GM19468 (cell line): ENCODE measurements around the gene BTBD6.

Experiments used
- ATAC-seq: cut with Tn5 transposase; IDR thresholded peaks from one replicate; pipeline ENCODE4 v1.9.1; 2021; ENCODE audit warnings: mild to moderate bottlenecking, moderate library complexity, moderate number of reproducible peaks; ENCODE audit not compliant: unreplicated experiment; ENCODE audit errors: extremely low read depth

The BTBD6 gene

DNA sequence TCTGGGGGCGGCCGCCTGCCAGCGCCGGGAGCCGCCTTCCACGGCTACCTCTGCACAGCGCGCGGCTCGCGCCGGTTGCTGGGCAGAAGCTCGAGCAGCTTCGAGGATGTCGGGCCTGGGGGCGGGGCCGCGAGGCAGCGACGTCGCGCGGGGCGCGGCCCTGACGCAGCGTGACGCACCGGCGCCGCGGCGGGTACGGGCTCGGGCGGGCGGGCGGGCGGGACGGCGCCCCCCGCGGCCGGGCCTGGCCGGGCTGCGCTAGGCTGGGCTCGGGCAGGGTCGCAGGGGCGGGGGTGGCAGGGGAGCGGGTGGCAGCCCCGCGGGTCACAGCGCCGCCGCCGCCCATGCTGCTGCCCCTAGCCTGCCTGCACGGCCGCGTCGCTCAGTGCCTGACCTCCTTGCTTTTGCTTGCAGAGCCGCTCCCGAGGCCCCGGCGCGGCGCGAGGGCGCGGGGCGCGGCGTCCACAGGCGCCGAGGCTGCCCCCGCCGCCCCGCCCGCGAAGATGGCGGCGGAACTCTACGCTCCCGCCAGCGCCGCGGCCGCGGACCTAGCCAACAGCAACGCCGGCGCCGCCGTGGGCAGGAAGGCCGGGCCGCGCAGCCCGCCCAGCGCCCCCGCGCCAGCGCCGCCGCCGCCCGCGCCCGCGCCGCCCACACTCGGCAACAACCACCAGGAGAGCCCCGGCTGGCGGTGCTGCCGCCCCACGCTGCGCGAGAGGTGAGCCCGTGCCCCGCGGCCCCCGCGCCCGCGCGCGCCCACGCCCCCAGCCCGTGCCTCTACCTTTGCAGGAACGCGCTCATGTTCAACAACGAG, at the start of gene BTBD6:
BTBD6 (plus strand) TSS at position 166 of the 814 bp plus-strand sequence; CDS start at position 345, 179 bp downstream.
- peak; percentile 89 for ATAC-seq

DNA sequence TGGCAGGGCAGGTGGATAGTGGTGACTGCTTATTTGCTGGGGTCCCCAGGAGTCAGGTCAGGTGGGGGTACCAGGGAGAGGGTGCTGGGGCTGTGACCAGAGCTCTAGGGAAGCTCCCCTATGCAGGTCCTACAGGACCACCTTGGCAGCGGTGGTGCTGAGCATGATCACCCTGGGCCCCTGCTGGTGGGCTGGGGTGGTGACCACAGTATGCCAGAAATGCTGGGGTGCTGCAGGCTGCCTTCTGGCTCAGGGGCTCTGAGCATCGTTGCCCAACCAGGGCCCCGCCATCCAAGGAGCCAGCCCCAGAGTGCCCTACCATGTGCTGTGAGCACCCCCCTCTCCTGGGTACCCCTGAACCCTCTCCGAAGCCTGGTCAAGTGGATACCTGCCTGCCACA, 49.7 kb upstream of the BTBD6 start:
- ATAC-seq: no peak

- no peak for ATAC-seq
Measured at GRCh38 chr14:105199093-105199492, 49.2 kb upstream of the BTBD6 start.

DNA sequence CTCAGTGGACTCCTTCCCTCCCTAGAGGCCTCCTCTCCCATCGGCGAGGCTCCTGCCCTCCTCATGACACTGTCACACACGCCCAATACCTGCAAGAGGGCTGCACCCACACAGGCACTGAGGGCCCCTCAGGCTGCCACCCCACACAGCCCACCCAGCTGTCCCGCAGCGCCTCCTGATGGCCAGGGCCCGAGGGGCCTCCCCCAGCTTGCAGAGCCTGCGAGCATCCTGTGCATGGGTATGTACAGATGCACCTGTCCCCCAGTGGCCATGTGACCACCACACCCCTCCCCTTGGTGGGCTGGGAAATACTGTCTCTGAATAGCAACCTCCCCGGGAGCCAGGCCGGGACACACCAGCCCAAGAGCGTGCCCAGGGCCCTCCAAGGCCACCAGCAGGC, 48.3 kb upstream of the BTBD6 start:
- ATAC-seq: no peak

DNA sequence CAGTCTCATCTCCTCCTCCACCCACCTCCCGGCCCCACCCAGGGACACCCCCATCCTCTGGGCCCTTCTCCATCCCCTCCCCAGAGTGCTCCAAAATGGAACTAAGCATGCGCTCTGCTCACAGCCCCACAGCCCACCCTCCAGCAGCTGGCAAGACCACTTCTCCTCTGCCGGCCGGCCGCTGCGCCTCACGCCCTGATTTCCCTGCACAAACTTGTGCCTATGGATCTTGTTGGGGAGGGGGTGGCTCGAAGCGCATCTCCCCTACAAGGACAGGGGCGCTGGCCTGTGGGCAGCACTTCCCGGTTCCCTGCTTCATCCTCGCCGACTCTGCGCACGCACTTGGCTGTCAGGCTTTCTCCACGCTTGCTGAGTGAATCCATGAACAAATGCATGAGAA, 47.7 kb upstream of the BTBD6 start:
- ATAC-seq: no peak

GRCh38 chr14:105201156-105201924, 47.0 kb upstream of the BTBD6 start:
- no peak for ATAC-seq

DNA sequence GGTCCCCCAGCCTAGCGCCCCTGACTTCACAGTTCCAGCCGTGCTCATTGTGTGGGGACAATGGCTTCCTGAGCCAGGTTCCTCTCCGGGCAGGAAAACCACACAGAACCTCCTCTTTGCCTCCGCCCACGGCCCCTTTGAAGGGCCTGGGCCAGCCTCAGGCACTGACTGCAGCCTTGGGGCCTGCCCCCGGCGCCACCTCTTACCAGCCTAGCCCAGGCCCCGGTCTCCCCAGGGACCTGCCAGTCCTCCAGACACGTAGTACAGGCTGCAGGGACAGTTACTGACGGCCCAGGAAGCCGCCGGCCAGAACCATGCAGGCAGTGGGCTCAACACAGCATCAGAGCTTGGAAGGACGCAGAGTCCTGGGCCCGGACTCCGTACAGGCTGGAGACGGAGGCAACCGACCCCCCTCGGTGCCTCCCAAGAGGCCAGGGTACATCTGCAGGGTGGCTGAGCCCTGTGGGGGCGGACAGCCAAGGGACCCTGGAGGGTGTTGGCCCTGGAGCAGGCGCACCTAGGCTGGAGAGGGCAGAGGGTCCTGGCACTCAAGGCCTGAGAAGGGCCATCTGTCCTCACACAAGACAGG, 46.3 kb upstream of the BTBD6 start:
- no peak for ATAC-seq

- ATAC-seq: no peak
Measured at GRCh38 chr14:105203057-105203531, 45.2 kb upstream of the BTBD6 start.

- ATAC-seq: no peak
Measured at GRCh38 chr14:105203701-105204100, 44.6 kb upstream of the BTBD6 start.

DNA sequence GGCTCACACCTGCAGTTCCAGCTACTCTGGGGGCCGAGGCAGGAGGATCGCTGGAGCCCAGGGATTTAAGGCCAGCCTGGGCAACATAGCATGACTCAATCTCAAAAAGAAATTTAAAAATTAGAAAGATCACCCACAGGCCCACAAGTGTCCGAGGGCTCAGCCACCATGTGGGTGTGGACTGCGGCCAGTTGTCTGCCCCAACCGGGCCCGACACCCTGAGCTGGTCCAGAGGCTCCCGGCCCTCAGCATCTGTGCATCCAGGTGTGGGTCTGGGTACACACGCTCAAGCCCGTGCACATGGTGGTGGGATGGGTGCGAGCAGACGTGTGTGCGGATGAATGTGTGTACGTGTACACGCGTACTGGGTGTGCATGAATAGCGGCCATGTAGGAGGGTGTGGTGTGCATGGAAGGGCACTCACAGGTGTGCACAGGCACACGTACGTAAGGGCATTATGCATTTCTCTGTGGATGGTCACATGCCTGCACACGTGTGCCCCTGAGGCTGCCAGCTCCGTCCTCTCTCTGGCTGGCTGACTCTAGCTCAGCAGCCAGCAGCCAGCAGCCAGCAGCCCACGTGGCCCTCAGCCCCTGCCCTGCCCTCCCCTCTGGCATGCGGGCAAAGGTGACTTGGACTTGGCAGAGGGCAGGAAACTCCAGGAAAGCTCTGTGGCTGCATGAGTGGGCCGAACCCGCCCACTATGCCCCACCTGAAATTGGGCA, 44.0 kb upstream of the BTBD6 start:
- ATAC-seq: no peak

GRCh38 chr14:105204931-105205672, 43.2 kb upstream of the BTBD6 start:
- ATAC-seq: no peak

DNA sequence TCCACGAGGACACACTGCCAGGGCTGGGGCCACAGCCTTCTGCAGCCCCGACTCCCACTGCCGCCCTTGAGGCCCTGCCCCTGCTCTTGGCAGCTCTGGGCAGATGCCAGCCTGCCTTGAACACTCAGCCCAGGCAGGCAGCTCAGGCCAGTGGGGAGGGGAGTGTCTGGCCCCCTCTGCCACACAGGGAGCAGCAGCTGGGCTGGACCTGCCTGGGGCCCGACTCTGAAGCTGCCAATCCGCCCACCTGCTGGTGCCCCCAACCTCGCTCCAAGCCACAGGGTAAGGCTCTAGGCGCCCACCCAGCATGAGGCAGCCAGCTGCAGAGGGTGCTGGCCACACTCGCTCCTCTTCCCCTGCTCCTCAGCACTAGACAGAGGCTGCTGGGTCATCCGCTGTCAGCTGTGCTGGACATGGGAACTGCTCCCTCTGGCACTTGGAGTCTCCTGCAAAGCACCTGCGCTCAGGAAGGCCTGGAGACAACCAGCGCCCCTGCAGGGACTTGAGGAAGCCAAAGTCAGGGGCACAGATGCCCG, 42.6 kb upstream of the BTBD6 start:
- ATAC-seq: no peak

DNA sequence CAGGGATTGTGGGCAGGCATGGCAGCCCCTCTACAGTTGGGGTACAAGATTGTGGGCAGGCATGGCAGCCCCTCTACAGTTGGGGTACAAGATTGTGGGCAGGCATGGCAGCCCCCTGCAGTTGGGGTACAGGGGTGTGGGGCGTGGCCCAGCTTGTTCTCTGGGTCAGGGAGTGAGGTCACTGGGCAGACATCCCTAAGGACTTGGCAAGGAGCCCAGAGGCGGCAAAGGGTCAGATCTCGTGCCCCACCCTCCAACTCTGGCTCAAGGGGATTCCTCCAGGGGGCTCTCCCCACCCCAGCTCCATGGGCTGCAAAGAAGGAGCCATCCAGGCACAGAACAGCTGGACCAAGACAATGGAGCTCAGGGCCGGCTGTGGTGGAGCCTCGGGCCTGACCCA, 41.5 kb upstream of the BTBD6 start:
- no peak for ATAC-seq

DNA sequence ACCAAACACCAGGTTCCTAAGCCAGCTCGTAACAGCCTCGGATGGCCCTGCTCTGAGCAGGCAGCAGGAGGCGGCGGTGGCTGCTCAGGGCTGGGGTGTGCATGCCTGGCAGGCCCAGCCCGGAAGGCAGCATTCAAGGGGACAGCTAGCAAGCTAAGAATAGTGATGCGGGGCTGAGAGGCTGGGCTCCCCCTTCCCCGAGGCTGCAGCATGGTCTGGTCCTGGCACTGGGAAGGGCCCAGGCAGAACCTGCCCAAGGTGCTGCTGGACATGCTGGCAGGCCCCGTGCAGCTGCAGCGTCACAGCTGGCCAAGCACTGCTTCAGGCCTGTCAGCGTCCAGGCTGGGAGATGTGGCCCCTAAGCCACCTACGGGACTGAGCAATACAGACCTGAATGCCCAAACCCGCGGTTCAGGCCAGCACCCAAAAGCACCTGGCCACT, 40.9 kb upstream of the BTBD6 start:
- ATAC-seq: no peak

GRCh38 chr14:105207996-105208737, 40.2 kb upstream of the BTBD6 start:
- no peak for ATAC-seq

DNA sequence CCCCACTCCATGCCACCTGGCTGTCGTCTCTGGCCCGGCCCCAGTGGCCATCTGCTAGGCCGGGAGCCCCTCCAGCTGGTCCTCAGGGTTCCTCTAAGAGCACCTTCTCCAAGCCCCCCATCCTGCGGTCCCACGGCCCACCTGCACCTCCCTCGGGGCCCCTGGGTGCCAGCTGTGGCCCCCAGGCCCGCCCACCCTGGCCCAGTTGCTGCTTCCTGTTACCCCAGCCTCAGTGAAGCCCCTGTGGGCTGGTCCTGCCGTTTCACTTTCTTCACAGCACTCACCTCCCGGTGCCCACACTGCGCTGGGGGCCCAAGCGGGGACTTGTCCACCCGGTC, 39.6 kb upstream of the BTBD6 start:
- ATAC-seq: no peak

- no peak for ATAC-seq
Measured at GRCh38 chr14:105209091-105209490, 39.2 kb upstream of the BTBD6 start.

- no peak for ATAC-seq
Measured at GRCh38 chr14:105209646-105210045, 38.7 kb upstream of the BTBD6 start.
